Left lung (tissue), 10 donors: Measurements from ENCODE around the gene UST. TPM values are rescaled to one million over a fixed set of nuclear protein-coding genes. Genes with fewer than 3 reads are reported as not detected.

ENCODE experiments used
- ATAC-seq: fragments of 200-7000 bp; cut with Tn5 transposase; one replicate; pipeline ENCODE4 v1.9.1; 2020; ENCODE audit warnings: moderate library complexity
- DNase-seq, 4 donors: peaks; one replicate each; pipeline ENCODE4 v3.0.0-alpha.2; 2013 to 2020
- H3K27ac ChIP-seq, 2 donors: fragments of 200-600 bp; sonication (generic) in 1 of 2; one replicate each; pipeline versions ENCODE4 v1.5.0 to v1.8.0; 2020 to 2021
- H3K27me3 ChIP-seq, 2 donors: fragments of 200-600 bp; sonication (generic) in 1 of 2; one replicate each; pipeline versions ENCODE4 v1.5.0 to v1.8.0; 2020 to 2021
- H3K36me3 ChIP-seq, 2 donors: fragments of 200-600 bp; sonication (generic) in 1 of 2; one replicate each; pipeline versions ENCODE4 v1.5.0 to v1.8.0; 2020 to 2021
- H3K4me1 ChIP-seq, 2 donors: fragments of 200-600 bp; one replicate each; pipeline ENCODE4 v1.8.0; 2021
- H3K4me3 ChIP-seq, 2 donors: fragments of 200-600 bp; sonication (generic) in 1 of 2; one replicate each; pipeline versions ENCODE4 v1.5.0 to v1.8.0; 2020 to 2021; ENCODE audit warnings: mild to moderate bottlenecking in 1 of 2
- H3K9me3 ChIP-seq, 2 donors: fragments of 200-600 bp; sonication (generic) in 1 of 2; one replicate each; pipeline versions ENCODE4 v1.5.0 to v1.8.0; 2020 to 2021
- intact Hi-C, 2 donors: fragments of 100-400 bp; cut with DNase I; formaldehyde crosslinking; loops; one replicate each; pipeline versions ENCODE4 v1.11.2 to v1.14.2; 2022
- polyA plus RNA-seq, 6 donors: library from polyadenylated mRNA; unstranded; fragments of 120-200 nt; gene quantifications; one replicate each; pipeline ENCODE4 v1.2.1, GENCODE V29; 2013; ENCODE audit not compliant: insufficient read length in 6 of 6
- total RNA-seq, 2 donors: library from RNA; stranded (reverse); fragmentation: NEBNext Ultra II Directional; extraction: Animal tissue kit (Norgen Biotek cat#: 25700); gene quantifications; one replicate each; pipeline ENCODE4 v1.2.1, GENCODE V29; 2021
- TF ChIP-seq, protein P1 (sequence below), 2 donors: fragments of 200-600 bp; sonication (generic) in 1 of 2; IDR thresholded peaks; one replicate each; pipeline versions ENCODE4 v1.5.0 to v1.8.0; 2021; ENCODE audit warnings: antibody characterized with exemption in 2 of 2
- donor health status: DM: no; HTN: yes; CAD: no.
- donor health status: DM: no; HTN: no; CAD: no.

UST gene
- total and polyA plus RNA-seq, 8 donors = 7.4 to 17.0 (median 9.5) TPM

DNA sequence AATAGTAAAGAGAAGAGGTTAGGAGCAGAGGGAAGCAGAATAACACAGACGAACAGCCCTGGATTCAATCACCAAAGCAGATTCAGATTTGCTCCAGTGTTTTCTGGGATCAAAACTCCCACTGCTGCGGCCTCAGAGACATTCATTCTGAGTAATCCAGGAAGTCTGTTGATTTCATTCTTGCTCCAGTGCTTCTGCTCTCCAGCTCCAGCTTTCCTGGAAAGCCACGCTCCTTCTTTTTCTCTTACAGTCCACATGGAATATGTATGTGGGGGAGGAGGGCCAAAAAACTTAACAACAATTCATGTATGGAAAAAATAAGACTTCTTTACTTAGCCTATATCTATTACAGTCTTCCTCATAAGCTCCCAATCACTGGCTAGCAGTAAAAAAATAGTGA lies 26.4 kb upstream of the UST start:
- TF ChIP-seq, protein P1, sequence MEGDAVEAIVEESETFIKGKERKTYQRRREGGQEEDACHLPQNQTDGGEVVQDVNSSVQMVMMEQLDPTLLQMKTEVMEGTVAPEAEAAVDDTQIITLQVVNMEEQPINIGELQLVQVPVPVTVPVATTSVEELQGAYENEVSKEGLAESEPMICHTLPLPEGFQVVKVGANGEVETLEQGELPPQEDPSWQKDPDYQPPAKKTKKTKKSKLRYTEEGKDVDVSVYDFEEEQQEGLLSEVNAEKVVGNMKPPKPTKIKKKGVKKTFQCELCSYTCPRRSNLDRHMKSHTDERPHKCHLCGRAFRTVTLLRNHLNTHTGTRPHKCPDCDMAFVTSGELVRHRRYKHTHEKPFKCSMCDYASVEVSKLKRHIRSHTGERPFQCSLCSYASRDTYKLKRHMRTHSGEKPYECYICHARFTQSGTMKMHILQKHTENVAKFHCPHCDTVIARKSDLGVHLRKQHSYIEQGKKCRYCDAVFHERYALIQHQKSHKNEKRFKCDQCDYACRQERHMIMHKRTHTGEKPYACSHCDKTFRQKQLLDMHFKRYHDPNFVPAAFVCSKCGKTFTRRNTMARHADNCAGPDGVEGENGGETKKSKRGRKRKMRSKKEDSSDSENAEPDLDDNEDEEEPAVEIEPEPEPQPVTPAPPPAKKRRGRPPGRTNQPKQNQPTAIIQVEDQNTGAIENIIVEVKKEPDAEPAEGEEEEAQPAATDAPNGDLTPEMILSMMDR (IDR thresholded peaks at IDR 0.05) = no peak
- no peak overlapping the region for H3K4me3 ChIP-seq
- no peak for DNase-seq
- no peaks in the 10 kb centered on the region for H3K36me3 ChIP-seq
- H3K9me3 ChIP-seq = peaks cover 0 to 8% of the 10 kb centered on the region in 2 donors
- ATAC-seq = no peak
- H3K27ac ChIP-seq = no peak overlapping the region
- intact Hi-C loops = no loop called here
- no peaks in the 10 kb centered on the region for H3K27me3 ChIP-seq
- H3K4me1 ChIP-seq = no peaks in the 10 kb centered on the region

DNA sequence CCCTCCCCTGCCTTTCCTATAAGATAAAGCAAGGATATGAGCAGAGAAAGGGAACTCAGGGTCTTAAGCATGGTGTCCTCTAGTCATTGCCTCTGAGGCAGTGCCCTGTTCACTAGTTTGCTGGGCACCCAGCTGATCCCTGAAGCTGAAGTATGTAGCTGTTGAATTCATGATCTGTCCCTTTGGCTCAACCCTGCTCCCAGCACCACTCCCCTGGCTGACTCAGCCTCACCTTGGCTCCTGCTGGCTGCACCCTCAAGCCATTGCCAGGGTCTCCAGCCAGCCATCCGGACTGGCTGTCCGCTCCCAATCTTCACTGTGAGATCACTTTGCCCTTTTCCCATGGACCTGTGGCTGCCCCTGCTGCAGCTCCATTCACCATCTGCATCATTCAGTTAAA lies 25.9 kb upstream of the UST start:
- H3K27me3 ChIP-seq = no peaks in the 10 kb centered on the region
- TF ChIP-seq, protein P1 (IDR thresholded peaks at IDR 0.05) = no peak
- H3K27ac ChIP-seq = no peak overlapping the region
- intact Hi-C loops = no loop called here
- H3K4me3 ChIP-seq = no peak overlapping the region
- H3K36me3 ChIP-seq = no peaks in the 10 kb centered on the region
- H3K9me3 ChIP-seq = peaks cover 0 to 12% of the 10 kb centered on the region in 2 donors
- ATAC-seq (no peak), DNase-seq (no peak)
- no peaks in the 10 kb centered on the region for H3K4me1 ChIP-seq

DNA sequence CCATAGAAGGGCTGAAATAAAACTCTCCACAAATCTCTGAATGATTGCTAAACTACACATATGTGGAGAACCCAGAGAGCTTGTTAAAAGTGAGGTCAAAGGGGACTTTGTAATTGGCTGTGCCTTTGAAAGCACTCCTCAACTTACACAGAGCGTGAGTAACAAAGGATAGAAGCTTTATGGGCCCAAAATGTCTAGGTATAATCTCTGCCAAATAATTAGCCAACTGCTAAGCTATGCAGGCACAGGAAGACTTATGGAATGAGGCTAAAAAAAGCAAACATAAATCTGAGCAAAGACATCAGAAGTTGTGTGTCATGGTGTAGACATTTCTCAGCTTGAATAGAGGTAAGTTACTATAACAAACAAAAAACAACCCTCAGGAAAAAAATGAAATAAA lies 23.3 kb upstream of the UST start:
- Histone ChIP-seq H3K27ac (no peak overlapping the region), H3K4me3 (no peak overlapping the region), H3K27me3 (no peaks in the 10 kb centered on the region), H3K9me3 (peaks cover 0 to 27% of the 10 kb centered on the region in 2 donors), H3K36me3 (no peaks in the 10 kb centered on the region), H3K4me1 (no peaks in the 10 kb centered on the region)
- TF ChIP-seq, protein P1 (IDR thresholded peaks at IDR 0.05) = no peak
- ATAC-seq = no peak
- no peak for DNase-seq
- intact Hi-C loops = no loop called here

DNA sequence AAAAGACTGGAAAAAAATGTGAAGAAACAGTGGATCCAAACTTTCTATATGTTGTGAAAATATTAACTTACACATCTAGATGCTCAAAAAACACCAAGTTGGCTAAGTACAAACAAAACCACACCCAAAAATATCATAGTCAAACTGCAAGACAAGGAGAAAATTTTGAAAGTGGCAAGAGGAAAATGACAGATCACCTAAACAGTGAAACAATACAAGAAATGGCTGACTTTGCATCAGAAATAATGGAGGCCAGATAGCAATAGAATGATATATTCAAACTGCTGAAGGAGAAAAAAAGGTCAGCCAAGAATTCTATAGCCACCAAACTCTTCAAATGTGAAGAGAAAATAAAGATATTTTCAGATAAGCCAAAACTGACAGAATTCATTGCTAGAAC lies 22.4 kb upstream of the UST start:
- Histone ChIP-seq H3K9me3 (peaks cover 0 to 27% of the 10 kb centered on the region in 2 donors), H3K4me3 (no peak overlapping the region), H3K27ac (no peak overlapping the region), H3K27me3 (no peaks in the 10 kb centered on the region), H3K4me1 (no peaks in the 10 kb centered on the region), H3K36me3 (no peaks in the 10 kb centered on the region)
- DNase-seq (no peak), ATAC-seq (no peak)
- TF ChIP-seq, protein P1 (IDR thresholded peaks at IDR 0.05) = no peak
- intact Hi-C loops = no loop called here

DNA sequence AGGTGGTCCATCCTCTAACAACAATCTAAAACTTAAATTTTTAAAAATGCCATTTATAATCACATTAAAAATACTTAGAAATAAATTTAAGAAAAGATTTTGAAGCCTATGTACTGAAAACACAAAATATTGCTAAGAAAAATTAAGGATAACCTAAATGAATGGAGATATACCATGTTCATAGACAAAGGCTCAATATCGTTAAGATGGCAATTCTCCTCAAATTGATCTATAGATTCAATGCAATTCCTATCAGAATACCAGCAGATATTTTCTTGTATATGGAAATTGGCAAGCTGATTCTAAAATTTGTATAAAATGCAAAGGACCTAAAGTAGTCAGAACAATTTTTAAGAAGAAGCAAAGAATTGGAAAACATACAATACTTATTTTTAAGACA lies 19.7 kb upstream of the UST start:
- no peak for DNase-seq
- Histone ChIP-seq H3K27me3 (no peaks in the 10 kb centered on the region), H3K4me1 (no peaks in the 10 kb centered on the region), H3K27ac (no peak overlapping the region), H3K9me3 (peaks cover 0 to 27% of the 10 kb centered on the region in 2 donors), H3K4me3 (no peak overlapping the region), H3K36me3 (no peaks in the 10 kb centered on the region)
- intact Hi-C loops = no loop called here
- no peak for ATAC-seq
- TF ChIP-seq, protein P1 (IDR thresholded peaks at IDR 0.05) = no peak
